Endothelial cell of umbilical vein (primary cell): ENCODE measurements around the gene PSKH1. TPM values are rescaled to one million over a fixed set of nuclear protein-coding genes. Genes with fewer than 3 reads are reported as not detected.

Experiments used
- BruUV-seq: library from RNA; stranded (reverse); fragments of 400-500 nt; replicated peaks from 2 replicates; lab custom pipeline; 2021; lab: Mats Ljungman, UMichigan
- CTCF ChIA-PET: fragments of 300-600, 350-600 bp; sonication (Branson Sonifier 250); formaldehyde crosslinking; loops from one replicate; lab custom pipeline; 2021; ENCODE audit warnings: antibody characterized with exemption, inconsistent platforms; lab: Charles Lee
- POLR2A ChIA-PET: fragments of 300-600, 350-600 bp; sonication (Branson Sonifier 250); formaldehyde crosslinking; loops from one replicate; lab custom pipeline; 2021; ENCODE audit warnings: antibody characterized with exemption, inconsistent platforms; lab: Charles Lee
- DNase-seq: peaks from one replicate; pipeline ENCODE4 v3.0.0-alpha.2; 2011; ENCODE audit warnings: low read depth, low spot score
- FAIRE-seq: peaks from 2 replicates; lab custom pipeline; 2011; peaks lifted over from hg19 to GRCh38; lab: Jason Lieb, UNC
- H2AFZ ChIP-seq: 2 replicates; pipeline ENCODE4 v1.6.0; 2012; ENCODE audit warnings: low read depth, low read length, control low read depth, inconsistent platforms
- H3K27ac ChIP-seq: 2 replicates; pipeline ENCODE4 v1.5.1; 2011; ENCODE audit warnings: low read depth, mild to moderate bottlenecking, control low read depth, low read length, moderate library complexity; ENCODE audit not compliant: insufficient read depth
- H3K27me3 ChIP-seq, 2 experiments: 2 replicates each; pipeline versions ENCODE4 v1.6.0 to v1.6.1; 2011; ENCODE audit warnings: low read length in 2 of 2, mixed read lengths in 1 of 2; ENCODE audit not compliant: control insufficient read depth in 2 of 2, insufficient read depth in 2 of 2
- H3K36me3 ChIP-seq, 2 experiments: 2 replicates in 1 of 2; 3 replicates in 1 of 2; pipeline ENCODE4 v1.5.1; 2011; ENCODE audit warnings: low read length in 2 of 2, mild to moderate bottlenecking in 1 of 2, moderate library complexity in 1 of 2; ENCODE audit not compliant: control insufficient read depth in 2 of 2, insufficient read depth in 2 of 2; ENCODE audit errors: extremely low read depth in 1 of 2
- H3K4me1 ChIP-seq: 3 replicates; pipeline ENCODE4 v1.5.1; 2011; ENCODE audit warnings: mild to moderate bottlenecking, low read length; ENCODE audit not compliant: control insufficient read depth, insufficient read depth; ENCODE audit errors: extremely low read depth
- H3K4me2 ChIP-seq: 2 replicates; pipeline ENCODE4 v1.6.1; 2011; ENCODE audit warnings: low read length, control low read depth, mixed read lengths; ENCODE audit not compliant: insufficient read depth
- H3K4me3 ChIP-seq, 3 experiments: fragments of 200-600 bp in 1 of 3; sonication (generic), shearing (Covaris generic) in 1 of 3; replicated peaks in 1 of 3; 2 replicates each; pipeline ENCODE4 v1.5.1; 2011 to 2016; ENCODE audit warnings: control low read depth in 3 of 3, low read length in 3 of 3, mild to moderate bottlenecking in 2 of 3, inconsistent platforms in 1 of 3, low read depth in 1 of 3, moderate library complexity in 1 of 3; ENCODE audit not compliant: insufficient read depth in 1 of 3
- H3K79me2 ChIP-seq: 2 replicates; pipeline ENCODE4 v1.6.0; 2012; ENCODE audit warnings: low read length, inconsistent platforms; ENCODE audit not compliant: control insufficient read depth, insufficient read depth
- H3K9ac ChIP-seq: replicated peaks from 2 replicates; pipeline ENCODE3; 2011; ENCODE audit warnings: low read length, control low read depth; ENCODE audit not compliant: insufficient read depth; ENCODE audit errors: extremely low read depth
- H3K9me1 ChIP-seq: replicated peaks from 3 replicates; pipeline ENCODE4 v1.6.0; 2011; ENCODE audit warnings: mild to moderate bottlenecking, low read length; ENCODE audit not compliant: control insufficient read depth, insufficient read depth; ENCODE audit errors: extremely low read depth
- H3K9me3 ChIP-seq: replicated peaks from 2 replicates; pipeline ENCODE4 v1.5.1; 2012; ENCODE audit warnings: low read length, inconsistent platforms; ENCODE audit not compliant: control insufficient read depth, insufficient read depth
- H4K20me1 ChIP-seq: replicated peaks from 2 replicates; pipeline ENCODE3; 2011; ENCODE audit warnings: mild to moderate bottlenecking, low read length; ENCODE audit not compliant: control insufficient read depth, insufficient read depth; ENCODE audit errors: extremely low read depth
- FOS ChIP-seq: IDR thresholded peaks from 2 replicates; pipeline ENCODE4 v1.6.1; 2011; ENCODE audit warnings: mild to moderate bottlenecking, low read length, moderate library complexity, borderline replicate concordance; ENCODE audit not compliant: insufficient read depth
- JUN ChIP-seq: IDR thresholded peaks from 2 replicates; pipeline ENCODE4 v1.6.1; 2011; ENCODE audit warnings: borderline replicate concordance, low read depth; ENCODE audit not compliant: insufficient read length, insufficient read depth
- POLR2A ChIP-seq: IDR thresholded peaks from 2 replicates; pipeline ENCODE4 v1.6.1; 2012; ENCODE audit warnings: low read depth, mild to moderate bottlenecking, control low read depth, low read length
- POLR2AphosphoS5 ChIP-seq: IDR thresholded peaks from 2 replicates; pipeline ENCODE4 v1.6.1; 2012; ENCODE audit warnings: low read depth, mild to moderate bottlenecking, control low read depth, low read length, moderate library complexity; ENCODE audit not compliant: insufficient read depth
- dilution Hi-C: fragments of 300-500 bp; cut with MboI; formaldehyde crosslinking; loops from one replicate; pipeline ENCODE4 v1.15.0; 2019; ENCODE audit warnings: low sequenced_read_pairs; ENCODE audit not compliant: extremely low pct_ligation_motif_present
- intact Hi-C: fragments of 100-400 bp; cut with micrococcal nuclease; formaldehyde crosslinking; loops from one replicate; pipeline ENCODE4 v1.10.0; 2022
- polyA plus RNA-seq, 4 experiments: library from polyadenylated mRNA; depleted of rRNA in 3 of 4; stranded (reverse) in 3 of 4; unstranded in 1 of 4; fragments of >200 nt; gene quantifications; 2 replicates each; pipeline versions ENCODE4 v1.2.1 to v1.2.3, GENCODE V29; 2011 to 2012; ENCODE audit warnings: missing spikeins in 1 of 4
- total RNA-seq: library from RNA; stranded (reverse); gene quantifications from 2 replicates; pipeline ENCODE4 v1.2.3, GENCODE V29; 2021
- TF ChIP-seq, protein P1 (sequence below): IDR thresholded peaks from 2 replicates; pipeline ENCODE4 v1.6.1; 2011; ENCODE audit not compliant: insufficient read depth, insufficient read length

Gene PSKH1
- total and polyA plus RNA-seq, 2 donors (not counting 3 experiments of a cell fraction or from before 2014, with no cell fraction given), result 25.9 to 42.6 TPM

GRCh38 chr16:67872631-67873434 lies 20.2 kb upstream of the PSKH1 start, which contains the start of gene EDC4:
TSS of gene EDC4 (plus strand) at chr16:67873052. CDS start at chr16:67873262, 210 bp downstream.
- Histone ChIP-seq H3K4me3 (peak within 1 kb of the TSS; percentile 66 to 79 (median 67)), H3K36me3 (peaks cover 20 to 39% of the 10 kb centered on the region in 2 experiments), H3K79me2 (peaks cover 35% of the 10 kb centered on the region), H3K4me1 (peaks cover 15% of the 10 kb centered on the region), H3K9me1 (no peaks in the 10 kb centered on the region), H3K9me3 (no peaks in the 10 kb centered on the region), H3K27me3 (no peaks in the 10 kb centered on the region), H3K27ac (peak within 1 kb of the TSS; percentile 40), H4K20me1 (no peaks in the 10 kb centered on the region), H3K4me2 (peak within 1 kb of the TSS; percentile 79), H2AFZ (peak within 1 kb of the TSS; percentile 92), H3K9ac (peak within 1 kb of the TSS; percentile 91)
- no peak for TF ChIP-seq JUN
- TF ChIP-seq, protein P1, sequence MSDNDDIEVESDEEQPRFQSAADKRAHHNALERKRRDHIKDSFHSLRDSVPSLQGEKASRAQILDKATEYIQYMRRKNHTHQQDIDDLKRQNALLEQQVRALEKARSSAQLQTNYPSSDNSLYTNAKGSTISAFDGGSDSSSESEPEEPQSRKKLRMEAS, result peak; percentile 12
- TF ChIP-seq POLR2A, result peak; percentile 91
- peak; percentile 96 for TF ChIP-seq POLR2AphosphoS5
- TF ChIP-seq FOS, result no peak
- intact Hi-C loops (loop anchor here (2.0 kb wide), 3 partner anchors 26 to 200 kb away; partner anchors contain the start of genes CENPT and NUTF2), dilution Hi-C loops (no loop called here)
- POLR2A ChIA-PET, result interaction anchor here (0.9 kb wide), 1 partner anchor 26 kb away, joined by 3 read pairs; the partner anchor contains the start of gene NUTF2
- FAIRE-seq (peak; percentile 82), DNase-seq (peak; percentile 78)
- CTCF ChIA-PET, result interaction anchor here (0.5 to 3.2 kb wide), 8 partner anchors 11 to 200 kb away, joined by 3 to 18 read pairs (median 6); no protein-coding TSS in a partner anchor
- BruUV-seq, result no TSS peak
